Measurements from ENCODE around the gene CTNNA2. TPM values are rescaled to one million over a fixed set of nuclear protein-coding genes. Genes with fewer than 3 reads are reported as not detected.

The CTNNA2 gene
- total and polyA plus RNA-seq, 8 donors, result 0.28 to 5.7 (median 0.44) TPM; not detected in 4

- TF ChIP-seq EP300 (IDR thresholded peaks at IDR 0.05), result no peak
- no peak for TF ChIP-seq POLR2A (IDR thresholded peaks at IDR 0.05)
- no peak for TF ChIP-seq POLR2AphosphoS5 (IDR thresholded peaks at IDR 0.05)
- no peak for TF ChIP-seq CTCF (IDR thresholded peaks at IDR 0.05)
- Histone ChIP-seq H3K4me1 (peaks cover 0 to 7% (median 0%) of the 10 kb centered on the region in 4 donors), H3K4me3 (no peak overlapping the region), H3K9me3 (no peaks in the 10 kb centered on the region), H3K27ac (no peak overlapping the region), H3K27me3 (no peaks in the 10 kb centered on the region), H3K36me3 (no peaks in the 10 kb centered on the region)
- intact Hi-C loops (cut with DNase I; ENCODE audit: low total_unique reads), result no loop called here
- WGBS, 5 donors, result 17 to 57% (median 28%) methylated on average over 6 of the region's 6 CpGs
- DNase-seq, result peak in 1 of 2 donors; percentile 45
Observed at GRCh38 chr2:80050246-80050645, 537.4 kb downstream of the CTNNA2 start.

GRCh38 chr2:80053522-80054345 is 540.9 kb downstream of the CTNNA2 start:
- Histone ChIP-seq H3K27me3 (no peaks in the 10 kb centered on the region), H3K27ac (no peak overlapping the region), H3K4me1 (peaks cover 0 to 7% (median 0%) of the 10 kb centered on the region in 4 donors), H3K36me3 (no peaks in the 10 kb centered on the region), H3K4me3 (no peak overlapping the region), H3K9me3 (no peaks in the 10 kb centered on the region)
- peak in 1 of 2 donors; percentile 7 for DNase-seq
- WGBS, 5 donors, result 29 to 44% (median 31%) methylated on average over 8 of the region's 8 CpGs
- intact Hi-C loops (cut with DNase I; ENCODE audit: low total_unique reads), result no loop called here
- TF ChIP-seq POLR2A (IDR thresholded peaks at IDR 0.05) (no peak), POLR2AphosphoS5 (IDR thresholded peaks at IDR 0.05) (no peak), CTCF (IDR thresholded peaks at IDR 0.05) (no peak), EP300 (IDR thresholded peaks at IDR 0.05) (no peak)

- 46 to 66% (median 60%) methylated on average over 2 of the region's 2 CpGs for WGBS, 5 donors
- H3K9me3 ChIP-seq, result no peaks in the 10 kb centered on the region
- intact Hi-C loops (cut with DNase I; ENCODE audit: low total_unique reads), result no loop called here
- H3K36me3 ChIP-seq, result no peaks in the 10 kb centered on the region
- no peak overlapping the region for H3K4me3 ChIP-seq
- H3K27me3 ChIP-seq, result no peaks in the 10 kb centered on the region
- TF ChIP-seq POLR2AphosphoS5 (IDR thresholded peaks at IDR 0.05), result no peak
- TF ChIP-seq CTCF (IDR thresholded peaks at IDR 0.05), result no peak
- TF ChIP-seq POLR2A (IDR thresholded peaks at IDR 0.05), result no peak
- peak in 1 of 2 donors; percentile 9 for DNase-seq
- no peak overlapping the region for H3K27ac ChIP-seq
- peaks cover 0 to 7% (median 0%) of the 10 kb centered on the region in 4 donors for H3K4me1 ChIP-seq
Observed at GRCh38 chr2:80054346-80054675, 541.5 kb downstream of the CTNNA2 start.

GRCh38 chr2:80057956-80058355 is 545.1 kb downstream of the CTNNA2 start:
- Histone ChIP-seq H3K27ac (no peak overlapping the region), H3K36me3 (no peaks in the 10 kb centered on the region), H3K27me3 (no peaks in the 10 kb centered on the region), H3K4me3 (no peak overlapping the region), H3K4me1 (peaks cover 0 to 7% (median 0%) of the 10 kb centered on the region in 4 donors), H3K9me3 (no peaks in the 10 kb centered on the region)
- no peak for TF ChIP-seq CTCF (IDR thresholded peaks at IDR 0.05)
- no peak for TF ChIP-seq POLR2AphosphoS5 (IDR thresholded peaks at IDR 0.05)
- no peak for TF ChIP-seq EP300 (IDR thresholded peaks at IDR 0.05)
- TF ChIP-seq POLR2A (IDR thresholded peaks at IDR 0.05), result no peak
- intact Hi-C loops (cut with DNase I; ENCODE audit: low total_unique reads), result no loop called here
- 90 to 94% (median 94%) methylated on average over 1 of the region's 1 CpG for WGBS, 5 donors
- DNase-seq, result no peak
